ENCODE results near the gene AGAP1. TPM values are rescaled to one million over a fixed set of nuclear protein-coding genes. Genes with fewer than 3 reads are reported as not detected.
A peak's percentile ranks its signal among the peaks of the same experiment; 100 is the strongest.

AGAP1 gene
- total RNA-seq, 4 donors from 2014 or later: 7.2 to 19.6 (median 15.2) TPM

DNA sequence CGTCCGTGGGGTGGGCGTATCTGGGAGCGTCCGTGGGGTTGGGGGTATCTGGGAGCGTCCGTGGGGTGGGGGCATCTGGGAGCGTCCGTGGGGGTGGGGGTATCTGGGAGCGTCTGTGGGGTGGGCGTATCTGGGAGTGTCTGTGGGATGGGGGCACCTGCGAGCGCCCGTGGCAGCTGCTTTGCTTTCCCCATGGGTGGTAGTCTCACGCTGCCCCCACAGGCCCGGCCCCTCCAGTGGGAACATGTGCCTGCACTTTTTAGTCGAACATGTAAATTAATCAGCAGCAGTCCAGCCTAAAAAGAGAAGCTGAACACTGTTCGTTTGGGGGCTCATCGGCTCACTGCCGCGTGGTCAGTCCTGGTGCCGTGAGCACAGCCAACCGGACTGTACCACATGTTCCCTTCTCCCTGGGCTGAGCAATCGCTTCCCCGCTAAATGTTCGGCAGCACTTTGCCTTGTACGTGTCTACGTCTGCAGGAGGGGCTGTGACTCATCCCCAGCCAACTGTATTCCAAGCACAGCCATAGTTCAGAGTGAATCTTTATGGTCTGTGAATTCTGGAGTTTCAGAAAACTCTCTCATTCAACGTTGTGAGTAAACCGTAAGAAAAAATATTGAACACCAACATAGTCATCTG lies 271.5 kb downstream of the AGAP1 start:
- no peak for DNase-seq
- H3K27ac ChIP-seq: no peak overlapping the region
- peaks cover 0 to 19% (median 0%) of the 10 kb centered on the region in 3 donors for H3K36me3 ChIP-seq

DNA sequence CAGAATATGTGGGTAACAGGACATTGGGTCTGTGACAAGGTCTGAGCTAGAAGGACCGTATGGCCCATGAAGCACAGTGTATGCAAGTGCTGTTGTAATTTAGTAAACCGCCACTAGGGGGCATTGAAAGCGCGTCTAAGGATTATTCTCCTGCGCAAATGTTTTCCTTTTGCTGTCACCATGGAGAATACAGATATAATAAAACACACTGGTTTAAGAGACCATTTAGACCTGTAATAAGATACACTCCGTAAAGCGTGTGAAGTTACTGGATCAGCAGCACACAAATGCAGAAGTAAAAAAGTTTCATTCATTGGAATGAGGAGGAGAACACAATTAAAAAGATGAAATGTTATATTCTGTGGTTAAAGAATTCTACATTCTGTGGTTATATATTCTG lies 272.4 kb downstream of the AGAP1 start:
- no peak for TF ChIP-seq POLR2A (IDR thresholded peaks at IDR 0.05)
- TF ChIP-seq, protein P1, sequence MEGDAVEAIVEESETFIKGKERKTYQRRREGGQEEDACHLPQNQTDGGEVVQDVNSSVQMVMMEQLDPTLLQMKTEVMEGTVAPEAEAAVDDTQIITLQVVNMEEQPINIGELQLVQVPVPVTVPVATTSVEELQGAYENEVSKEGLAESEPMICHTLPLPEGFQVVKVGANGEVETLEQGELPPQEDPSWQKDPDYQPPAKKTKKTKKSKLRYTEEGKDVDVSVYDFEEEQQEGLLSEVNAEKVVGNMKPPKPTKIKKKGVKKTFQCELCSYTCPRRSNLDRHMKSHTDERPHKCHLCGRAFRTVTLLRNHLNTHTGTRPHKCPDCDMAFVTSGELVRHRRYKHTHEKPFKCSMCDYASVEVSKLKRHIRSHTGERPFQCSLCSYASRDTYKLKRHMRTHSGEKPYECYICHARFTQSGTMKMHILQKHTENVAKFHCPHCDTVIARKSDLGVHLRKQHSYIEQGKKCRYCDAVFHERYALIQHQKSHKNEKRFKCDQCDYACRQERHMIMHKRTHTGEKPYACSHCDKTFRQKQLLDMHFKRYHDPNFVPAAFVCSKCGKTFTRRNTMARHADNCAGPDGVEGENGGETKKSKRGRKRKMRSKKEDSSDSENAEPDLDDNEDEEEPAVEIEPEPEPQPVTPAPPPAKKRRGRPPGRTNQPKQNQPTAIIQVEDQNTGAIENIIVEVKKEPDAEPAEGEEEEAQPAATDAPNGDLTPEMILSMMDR (IDR thresholded peaks at IDR 0.05): peak; percentile 67 to 90 (median 88)
- Histone ChIP-seq H3K4me1 (peaks cover 0 to 13% (median 0%) of the 10 kb centered on the region in 3 donors), H3K36me3 (peaks cover 0 to 26% (median 0%) of the 10 kb centered on the region in 3 donors), H3K9me3 (no peaks in the 10 kb centered on the region), H3K27ac (no peak overlapping the region), H3K27me3 (no peaks in the 10 kb centered on the region), H3K4me3 (no peak overlapping the region)
- no peak for DNase-seq
- intact Hi-C loops (cut with DNase I): no loop called here
- WGBS, 2 donors: 4 to 6% methylated on average over 7 of the region's 7 CpGs

More for the DNA sequence above, 271.5 kb downstream of the AGAP1 start:
- Histone ChIP-seq H3K4me1 (peaks cover 0 to 13% (median 0%) of the 10 kb centered on the region in 3 donors), H3K27me3 (no peaks in the 10 kb centered on the region), H3K9me3 (no peaks in the 10 kb centered on the region), H3K4me3 (no peak overlapping the region)
- TF ChIP-seq, protein P1 (IDR thresholded peaks at IDR 0.05): no peak
- no peak for TF ChIP-seq POLR2A (IDR thresholded peaks at IDR 0.05)
- WGBS, 2 donors: 81 to 83% methylated on average over 14 to 16 of the region's 30 CpGs
- intact Hi-C loops (cut with DNase I): no loop called here

DNA sequence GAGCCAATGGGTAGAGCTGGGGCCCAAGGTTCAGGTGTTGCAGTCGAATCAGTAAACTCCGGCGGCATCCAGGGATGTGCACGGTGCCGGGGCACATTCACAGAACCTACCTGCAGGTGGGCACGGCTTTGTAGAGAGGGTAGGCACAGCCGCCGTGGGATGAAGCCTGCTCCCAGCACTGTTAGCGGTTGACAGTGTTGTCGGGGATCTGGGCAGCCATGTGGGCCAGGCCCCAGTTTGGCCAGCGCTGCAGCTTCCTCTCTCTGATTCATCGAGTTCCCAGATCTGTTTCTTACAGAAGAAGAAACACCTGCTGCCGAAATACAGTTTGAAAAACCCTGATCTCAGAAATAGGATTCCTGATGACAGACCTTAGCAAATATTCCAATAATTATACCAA lies 274.8 kb downstream of the AGAP1 start:
- 77 to 78% methylated on average over 6 to 13 of the region's 13 CpGs for WGBS, 2 donors
- intact Hi-C loops (cut with DNase I): no loop called here
- DNase-seq: no peak
- H3K9me3 ChIP-seq: no peaks in the 10 kb centered on the region
- TF ChIP-seq, protein P1 (IDR thresholded peaks at IDR 0.05): no peak
- no peak for TF ChIP-seq POLR2A (IDR thresholded peaks at IDR 0.05)
- H3K27me3 ChIP-seq: no peaks in the 10 kb centered on the region
- H3K27ac ChIP-seq: no peak overlapping the region
- peaks cover 0 to 29% (median 0%) of the 10 kb centered on the region in 3 donors for H3K36me3 ChIP-seq
- H3K4me3 ChIP-seq: no peak overlapping the region
- peaks cover 0 to 13% (median 0%) of the 10 kb centered on the region in 3 donors for H3K4me1 ChIP-seq

DNA sequence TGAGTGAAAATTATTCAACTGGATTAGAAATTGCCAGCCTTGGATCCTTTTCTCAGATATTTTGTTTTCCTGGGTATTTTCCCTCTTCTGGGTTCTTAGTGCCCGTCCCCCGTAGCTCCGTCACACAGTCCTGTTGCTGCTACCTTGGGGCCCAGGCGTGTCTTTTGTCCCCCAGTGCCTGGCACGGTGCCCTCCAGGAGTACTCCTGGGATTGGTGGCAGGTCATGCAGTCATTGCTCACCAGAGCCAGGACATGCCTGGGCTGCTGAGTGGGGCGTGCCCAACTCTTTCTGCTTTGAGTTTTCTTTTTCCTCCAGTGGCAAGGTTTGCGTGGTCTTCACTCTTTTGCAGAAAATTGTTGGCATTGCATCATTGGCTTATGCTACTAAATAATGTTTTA lies 275.2 kb downstream of the AGAP1 start:
- Histone ChIP-seq H3K36me3 (peaks cover 0 to 24% (median 0%) of the 10 kb centered on the region in 3 donors), H3K9me3 (no peaks in the 10 kb centered on the region), H3K27me3 (no peaks in the 10 kb centered on the region), H3K4me1 (peaks cover 0 to 13% (median 0%) of the 10 kb centered on the region in 3 donors), H3K27ac (no peak overlapping the region), H3K4me3 (no peak overlapping the region)
- WGBS, 2 donors: 41 to 61% methylated on average over 7 of the region's 7 CpGs
- intact Hi-C loops (cut with DNase I): no loop called here
- no peak for DNase-seq
- no peak for TF ChIP-seq POLR2A (IDR thresholded peaks at IDR 0.05)
- TF ChIP-seq, protein P1 (IDR thresholded peaks at IDR 0.05): no peak

DNA sequence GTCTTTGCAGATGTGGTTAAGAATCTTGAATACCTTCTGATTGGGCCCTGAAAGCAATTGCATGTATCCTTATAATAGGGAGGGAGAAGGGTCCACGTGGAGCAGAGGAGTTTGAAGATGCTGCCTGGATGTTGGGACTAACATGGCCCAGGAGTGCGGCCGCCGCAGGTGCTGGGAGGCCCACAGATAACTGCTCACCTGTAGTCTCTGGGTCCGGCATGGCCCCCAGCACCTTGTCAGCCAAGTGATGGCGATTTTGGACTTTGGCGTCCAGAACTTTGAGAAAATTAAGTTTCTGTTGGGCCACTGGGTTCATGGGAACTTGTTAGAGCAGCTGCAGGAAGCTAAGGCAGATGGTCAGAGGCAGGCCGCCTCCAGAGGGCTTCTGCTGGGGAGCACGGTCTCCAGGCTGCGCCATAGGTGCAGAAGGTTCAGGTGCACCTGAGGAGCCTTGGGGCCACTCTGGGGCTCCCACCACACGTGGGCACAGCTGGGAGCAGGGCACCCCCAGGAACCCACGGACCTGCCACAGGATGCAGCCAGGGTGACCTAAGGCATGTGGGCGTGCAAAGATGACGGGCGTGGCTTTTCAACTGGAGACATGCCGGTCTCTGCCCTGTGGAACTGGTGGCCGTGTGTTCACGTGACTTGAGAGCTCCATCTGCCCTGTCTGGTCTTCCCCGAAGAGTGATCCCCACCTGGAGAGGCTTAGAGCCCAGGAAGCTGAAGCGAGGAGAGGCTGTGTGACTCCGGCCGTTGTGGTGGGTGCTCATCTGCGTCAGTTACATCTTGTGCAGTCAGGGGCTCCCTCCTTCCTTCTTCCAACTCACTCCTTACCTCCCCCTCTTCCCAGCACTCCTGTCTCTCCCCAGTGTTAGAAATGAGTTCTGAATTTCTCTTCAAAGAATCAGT lies 277.3 kb downstream of the AGAP1 start:
- peaks cover 0 to 22% (median 0%) of the 10 kb centered on the region in 3 donors for H3K36me3 ChIP-seq
- no peak for TF ChIP-seq POLR2A (IDR thresholded peaks at IDR 0.05)
- TF ChIP-seq, protein P1 (IDR thresholded peaks at IDR 0.05): no peak
- intact Hi-C loops (cut with DNase I): no loop called here
- H3K27ac ChIP-seq: no peak overlapping the region
- no peak overlapping the region for H3K4me3 ChIP-seq
- H3K27me3 ChIP-seq: no peaks in the 10 kb centered on the region
- 73 to 79% methylated on average over 12 to 18 of the region's 23 CpGs for WGBS, 2 donors
- peaks cover 0 to 13% (median 0%) of the 10 kb centered on the region in 3 donors for H3K4me1 ChIP-seq
- no peak for DNase-seq
- no peaks in the 10 kb centered on the region for H3K9me3 ChIP-seq
